IPS DF 4.7 (cell line): ENCODE measurements around the gene GAPVD1.
A peak's percentile ranks its signal among the peaks of the same experiment; 100 is the strongest.
"Not testable (repeated sequence)": the region's sequence is repeated elsewhere in the genome, so short reads cannot be mapped to it uniquely, and the experiment has no call there.

Source experiments
- DNase-seq: peaks from one replicate; pipeline ENCODE4 v3.0.0-alpha.2; 2013; ENCODE audit warnings: low spot score; ENCODE audit errors: extremely low read depth

The GAPVD1 gene

GRCh38 chr9:125312411-125312810 lies 50.8 kb downstream of the GAPVD1 start:
- DNase-seq, result no peak

DNA sequence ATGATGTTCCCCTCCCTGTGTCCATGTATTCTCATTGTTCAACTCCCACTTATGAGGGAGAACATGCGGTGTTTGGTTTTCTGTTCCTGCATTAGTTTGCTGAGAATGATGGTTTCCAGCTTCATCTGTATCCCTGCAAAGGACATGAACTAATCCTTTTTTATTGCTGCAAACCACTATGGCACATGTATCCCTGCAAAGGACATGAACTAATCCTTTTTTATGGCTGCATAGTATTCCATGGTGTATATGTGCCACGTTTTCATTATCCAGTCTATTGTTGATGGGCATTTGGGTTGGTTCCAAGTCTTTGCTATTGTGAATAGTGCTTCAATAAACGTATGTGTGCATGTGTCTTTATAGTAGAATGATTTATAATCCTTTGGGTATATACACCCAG lies 54.7 kb downstream of the GAPVD1 start:
- DNase-seq, result not testable (repeated sequence)

DNA sequence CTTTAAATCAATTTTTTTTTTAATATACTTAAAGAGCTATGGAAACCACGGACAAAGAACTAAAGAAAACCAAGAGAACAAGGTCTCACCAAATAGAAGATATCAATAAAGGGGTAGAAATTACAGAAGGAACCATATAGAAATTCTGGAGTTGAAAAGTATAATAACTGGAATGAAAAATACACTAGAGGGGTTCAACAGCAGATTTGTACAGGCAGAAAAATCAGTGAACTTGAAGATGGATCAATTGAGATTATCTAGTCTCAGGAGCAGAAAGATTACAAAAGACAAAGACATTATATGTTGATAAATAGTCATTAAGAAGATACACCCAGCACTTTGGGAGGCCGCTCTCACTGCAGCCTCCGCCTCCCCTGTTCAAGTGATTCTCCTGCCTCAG lies 56.1 kb downstream of the GAPVD1 start:
- DNase-seq, result no peak

DNA sequence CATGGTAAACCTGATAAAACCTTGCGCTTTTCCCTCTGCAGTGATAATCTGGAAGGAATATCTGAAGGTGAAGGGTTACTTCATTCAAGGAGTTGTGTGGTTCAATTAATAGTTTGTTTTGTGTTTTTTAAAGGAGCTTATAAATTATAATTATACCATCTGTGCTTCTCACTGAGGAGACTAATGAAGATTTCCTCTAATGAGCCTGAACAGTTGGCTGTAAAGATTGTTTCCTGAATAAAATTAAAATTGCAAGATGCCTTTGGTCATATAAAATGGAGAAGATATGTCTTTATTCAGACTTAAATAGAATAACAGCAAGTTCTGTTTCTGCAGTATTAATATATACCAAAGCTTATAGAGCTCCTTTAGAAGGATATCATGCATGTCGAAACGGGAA lies 59.9 kb downstream of the GAPVD1 start:
- no peak for DNase-seq

- no peak for DNase-seq
Observed at GRCh38 chr9:125323615-125324014, 62.0 kb downstream of the GAPVD1 start.

- DNase-seq, result no peak
Observed at GRCh38 chr9:125325826-125326225, 64.2 kb downstream of the GAPVD1 start.

DNA sequence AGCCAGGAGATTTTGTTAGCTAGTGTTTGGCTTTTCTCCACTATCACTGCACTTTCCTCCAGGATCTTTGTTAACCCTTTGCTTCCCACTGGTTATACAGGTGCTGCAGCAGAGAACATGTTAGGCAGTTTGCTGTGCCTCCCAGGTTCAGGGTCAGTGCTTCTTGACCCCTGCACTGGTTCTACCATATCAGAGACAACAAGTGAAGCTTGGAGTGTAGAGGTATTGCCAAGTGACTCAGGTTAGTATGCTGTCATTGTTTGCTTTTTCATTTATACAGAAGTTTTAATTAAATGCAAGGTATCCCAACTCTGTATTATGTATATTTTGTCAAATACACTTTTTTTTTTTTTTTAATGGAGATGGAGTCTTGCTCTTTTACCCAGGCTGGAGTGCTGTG lies 68.4 kb downstream of the GAPVD1 start:
- DNase-seq, result no peak

DNA sequence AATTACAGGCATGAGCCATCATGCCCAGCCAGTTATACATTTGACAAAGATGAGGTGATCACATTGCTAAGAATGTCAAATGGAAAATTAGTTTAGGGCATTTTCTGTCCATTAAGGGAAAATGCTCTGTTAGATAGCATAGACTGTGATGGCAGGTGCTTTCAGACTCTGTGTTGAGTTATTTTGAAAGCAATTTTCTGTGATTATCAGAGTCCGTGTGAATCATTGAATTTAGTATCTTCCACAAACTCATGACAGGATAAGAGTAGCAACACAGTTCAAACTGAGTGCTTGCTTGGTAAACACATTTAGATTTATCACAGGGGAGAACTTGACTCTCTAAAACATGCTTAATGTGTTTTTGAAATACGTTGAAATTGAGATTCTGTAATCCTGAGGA lies 69.0 kb downstream of the GAPVD1 start:
- DNase-seq, result no peak

GRCh38 chr9:125332527-125332926 lies 70.9 kb downstream of the GAPVD1 start:
- no peak for DNase-seq

DNA sequence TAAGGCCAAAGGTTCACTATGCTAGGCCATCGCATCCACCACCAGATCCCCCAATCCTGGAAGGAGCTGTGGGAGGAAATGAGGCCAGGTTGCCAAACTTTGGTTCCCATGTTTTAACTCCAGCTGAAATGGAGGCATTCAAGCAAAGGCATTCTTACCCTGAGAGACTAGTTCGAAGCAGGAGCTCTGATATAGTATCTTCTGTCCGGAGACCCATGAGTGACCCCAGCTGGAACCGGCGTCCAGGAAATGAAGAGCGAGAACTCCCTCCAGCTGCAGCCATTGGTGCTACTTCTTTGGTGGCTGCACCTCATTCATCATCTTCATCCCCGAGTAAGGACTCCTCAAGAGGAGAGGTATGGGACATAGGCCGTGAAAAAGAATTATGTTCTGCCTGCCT lies 75.6 kb downstream of the GAPVD1 start:
- DNase-seq, result no peak

- DNase-seq, result no peak
Observed at GRCh38 chr9:125338929-125339328, 77.3 kb downstream of the GAPVD1 start.

DNA sequence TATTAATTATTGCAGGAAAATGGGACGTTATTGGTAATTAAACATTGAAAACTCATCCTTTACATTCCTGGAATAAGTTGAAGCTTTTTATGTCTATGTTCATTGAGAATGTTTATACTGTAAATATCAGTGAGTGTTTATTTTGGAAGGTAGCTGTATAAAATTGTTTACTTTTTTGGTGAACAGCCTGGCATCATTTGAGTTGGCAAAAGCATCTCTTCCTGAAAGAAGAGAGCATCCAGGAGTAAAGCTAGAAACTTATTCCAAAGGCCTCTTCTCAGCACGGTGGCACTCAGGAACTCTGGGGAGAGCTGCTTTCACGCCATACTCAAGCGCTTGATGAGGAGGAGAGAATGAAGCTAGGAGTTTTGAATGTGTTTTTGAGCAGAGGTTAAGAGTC lies 79.9 kb downstream of the GAPVD1 start:
- no peak for DNase-seq

DNA sequence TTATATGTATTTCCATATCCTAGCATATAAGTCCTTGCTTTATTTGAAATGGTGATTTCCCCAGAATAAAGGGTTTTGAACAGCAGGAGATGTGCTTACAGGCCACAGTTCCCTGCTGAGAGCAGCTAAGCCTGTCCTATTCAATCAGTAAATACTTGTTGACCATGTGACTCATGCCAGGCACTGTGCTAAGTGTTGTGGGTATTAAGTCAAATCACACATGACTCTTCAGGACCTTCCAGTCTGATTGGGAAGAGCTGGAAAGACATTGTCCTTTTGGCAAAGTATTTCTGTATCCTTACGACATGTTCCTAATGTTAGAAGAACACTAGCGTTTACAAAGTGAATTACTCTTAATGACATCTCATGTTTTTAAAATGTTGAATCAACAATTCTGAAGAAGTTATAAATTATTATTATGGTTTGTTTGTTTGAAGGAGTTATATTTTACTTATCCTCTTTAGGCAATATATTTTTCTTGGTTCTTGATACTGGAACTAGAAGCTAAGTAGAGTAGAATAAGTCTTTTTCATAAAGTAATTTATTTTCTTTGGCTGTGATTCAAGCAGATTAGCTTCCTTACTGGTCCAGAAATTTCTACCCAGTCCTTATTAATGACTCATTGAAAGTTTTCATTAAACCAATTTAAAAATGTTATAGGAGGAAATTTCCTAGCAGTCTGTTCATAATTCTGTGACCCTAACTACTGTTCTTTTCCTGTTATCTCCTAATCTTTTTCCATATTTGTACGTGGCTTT lies 82.1 kb downstream of the GAPVD1 start:
- peak; percentile 71 for DNase-seq

- no peak for DNase-seq
Observed at GRCh38 chr9:125346080-125346732, 84.6 kb downstream of the GAPVD1 start.

- no peak for DNase-seq
Observed at GRCh38 chr9:125355601-125356000, 94.0 kb downstream of the GAPVD1 start.

DNA sequence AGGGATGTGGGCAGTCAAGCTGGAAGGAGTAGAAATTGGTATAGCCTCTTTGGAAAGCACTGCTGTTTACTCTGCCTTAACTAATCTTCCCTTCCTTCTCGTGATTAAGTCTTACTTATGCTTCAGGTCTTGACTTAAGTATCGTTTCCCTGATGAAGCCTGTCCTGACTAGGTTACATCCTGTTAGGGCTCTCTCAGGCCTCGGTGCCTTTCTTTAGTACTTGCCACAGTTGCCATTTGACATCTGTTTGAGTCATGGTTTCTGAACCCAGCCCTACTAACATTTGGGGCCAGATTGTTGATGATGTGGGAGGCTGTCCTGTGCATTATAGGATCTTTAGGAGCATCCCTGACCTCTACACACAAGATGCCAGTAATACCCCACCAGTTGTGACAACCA lies 94.4 kb downstream of the GAPVD1 start:
- no peak for DNase-seq

DNA sequence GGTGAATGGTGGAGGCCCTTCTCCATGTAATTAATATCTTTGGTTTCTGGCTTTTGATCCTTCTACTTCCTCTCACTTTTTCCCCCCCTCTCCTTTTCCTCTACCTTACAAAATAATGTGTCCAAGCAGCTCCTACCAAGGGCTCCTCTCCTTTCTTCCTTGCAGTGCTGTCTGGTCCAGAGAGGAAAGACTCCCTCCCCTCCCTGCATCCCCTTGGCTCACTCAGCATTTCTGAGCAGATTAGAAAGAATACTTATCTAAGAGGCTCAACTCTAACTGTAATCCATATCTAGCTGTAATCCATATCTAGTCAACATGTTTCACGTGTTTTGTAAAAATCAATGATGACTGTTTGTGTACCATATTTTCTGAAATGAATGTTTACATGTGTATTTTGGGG lies 97.4 kb downstream of the GAPVD1 start:
- DNase-seq, result no peak

- DNase-seq, result no peak
Observed at GRCh38 chr9:125360601-125361000, 99.0 kb downstream of the GAPVD1 start.

DNA sequence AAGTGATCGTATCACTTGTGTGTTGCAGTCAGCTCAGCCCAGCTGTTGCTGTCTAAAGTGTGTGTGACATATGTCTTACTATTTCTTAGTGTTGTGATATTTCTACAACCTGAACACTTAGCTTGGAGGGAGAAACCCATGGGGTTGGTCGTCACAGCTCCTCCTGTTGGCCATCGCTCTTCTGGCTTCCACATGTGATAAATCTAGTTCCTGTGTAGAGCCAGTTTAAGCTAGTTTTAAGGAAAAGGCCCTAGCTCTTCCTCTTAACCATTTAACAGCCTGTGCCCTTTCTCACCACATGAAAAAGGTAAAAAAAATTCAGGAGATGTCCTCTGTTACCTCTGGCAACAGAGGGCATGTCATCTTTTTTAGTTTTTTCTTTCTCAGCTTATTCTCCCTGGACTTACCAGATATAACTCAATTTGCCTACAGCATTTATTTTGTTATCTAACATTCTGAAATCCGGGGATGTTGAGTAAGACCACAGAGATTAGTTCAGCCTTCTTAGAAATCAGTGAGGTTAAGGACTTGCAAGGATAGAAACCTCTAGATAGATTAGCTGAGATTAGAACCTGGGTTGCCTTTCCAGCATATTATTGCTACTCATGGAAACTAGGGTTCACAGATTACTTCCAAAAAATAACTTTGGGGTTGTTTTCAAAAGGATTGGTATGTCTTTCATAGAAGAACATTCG lies 100.4 kb downstream of the GAPVD1 start:
- DNase-seq, result no peak

DNA sequence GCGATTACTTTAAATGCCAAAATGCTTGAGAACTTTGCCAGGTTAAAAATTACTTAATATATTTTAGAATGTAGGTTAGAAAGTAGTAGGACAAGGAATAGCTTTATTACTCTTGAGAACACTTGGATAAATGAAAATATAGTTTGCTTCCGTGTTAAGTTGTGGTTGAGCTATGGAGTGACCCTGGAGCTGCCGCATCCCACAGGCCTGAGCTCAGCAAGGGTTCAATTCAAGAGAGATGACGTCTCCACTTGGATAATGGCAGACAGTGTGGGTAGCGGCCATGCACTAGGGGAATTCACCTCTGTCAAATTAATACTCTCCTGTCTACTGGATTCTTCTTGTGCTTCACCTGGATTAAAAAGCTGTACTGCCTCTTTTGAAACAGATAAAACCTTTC lies 105.0 kb downstream of the GAPVD1 start:
- no peak for DNase-seq

GRCh38 chr9:125370786-125371185 lies 109.2 kb downstream of the GAPVD1 start:
- DNase-seq, result no peak

GRCh38 chr9:125372441-125373226 lies 111.0 kb downstream of the GAPVD1 start:
- DNase-seq, result no peak
